Right renal cortex interstitium (tissue), 3 donors: ENCODE data around the gene ARHGAP15. TPM values are rescaled to one million over a fixed set of nuclear protein-coding genes. Genes with fewer than 3 reads are reported as not detected.

ENCODE experiments used
- DNase-seq, 3 donors: peaks; one replicate each; pipeline ENCODE4 v3.0.0-alpha.2; 2013; ENCODE audit warnings: low read depth in 3 of 3, low spot score in 2 of 3
- polyA plus RNA-seq, 3 donors: library from polyadenylated mRNA; unstranded; fragments of 120-200 nt; gene quantifications; one replicate each; pipeline ENCODE4 v1.2.1, GENCODE V29; 2013; ENCODE audit not compliant: insufficient read length in 3 of 3

The ARHGAP15 gene
- polyA plus RNA-seq, 3 donors = 3.4 to 7.2 (median 5.1) TPM

DNA sequence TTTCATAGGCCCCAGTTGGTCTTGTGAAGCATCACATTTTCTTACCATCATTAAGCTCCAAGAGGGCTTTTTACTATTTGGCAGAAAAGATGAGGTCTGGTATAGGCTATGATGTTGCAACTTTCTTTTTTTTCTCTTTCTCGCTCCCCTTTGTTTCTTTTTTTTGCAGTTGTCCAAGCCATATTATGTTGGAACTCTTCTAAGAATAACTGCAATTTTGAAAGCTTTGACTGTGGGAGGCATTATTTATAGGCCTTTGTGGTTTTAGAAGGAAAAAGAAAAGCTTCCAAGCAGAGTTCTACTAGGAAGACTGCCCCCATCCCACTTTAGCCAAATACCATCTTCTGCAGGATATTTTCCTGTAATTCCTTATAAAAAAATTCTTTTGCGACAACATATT is 571.6 kb downstream of the ARHGAP15 start:
- no peak for DNase-seq

DNA sequence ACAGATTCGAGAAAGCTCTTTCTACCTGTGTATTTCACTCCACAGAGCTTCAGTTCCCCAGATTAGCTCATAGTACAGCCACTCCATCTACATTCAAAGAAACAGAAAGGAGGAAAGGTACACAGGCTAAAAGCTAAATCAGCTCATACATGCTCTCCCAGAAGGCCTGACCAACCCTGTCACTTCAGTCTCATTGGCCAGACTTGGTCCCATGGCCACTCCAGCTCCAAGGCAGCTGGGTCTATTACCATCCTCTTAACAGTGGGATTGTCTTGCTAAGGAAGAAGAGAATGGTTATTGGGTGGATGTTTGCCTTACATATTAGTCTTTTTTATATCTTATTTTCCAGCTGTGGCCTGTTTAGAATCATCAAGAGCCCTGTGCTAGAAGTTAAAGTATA is 572.6 kb downstream of the ARHGAP15 start:
- DNase-seq = no peak

DNA sequence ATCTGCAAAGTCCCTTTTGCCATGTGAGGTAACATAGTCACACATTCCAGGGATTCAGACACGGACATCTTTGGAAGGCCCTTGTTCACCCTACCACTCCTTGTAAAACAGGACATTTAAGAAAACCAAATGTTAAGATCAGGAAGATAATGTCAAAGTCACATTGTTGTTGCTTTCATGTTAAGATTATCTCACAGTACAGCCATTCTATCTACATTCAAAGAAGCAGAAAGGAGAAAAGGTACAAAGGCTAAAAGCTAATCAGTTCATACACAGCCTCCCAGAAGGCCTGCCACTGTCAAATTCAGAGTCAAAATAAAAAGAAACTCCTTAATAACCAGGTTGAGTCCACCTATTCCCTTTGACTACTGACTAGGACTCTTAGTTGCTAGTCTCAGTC is 573.7 kb downstream of the ARHGAP15 start:
- DNase-seq = no peak

DNA sequence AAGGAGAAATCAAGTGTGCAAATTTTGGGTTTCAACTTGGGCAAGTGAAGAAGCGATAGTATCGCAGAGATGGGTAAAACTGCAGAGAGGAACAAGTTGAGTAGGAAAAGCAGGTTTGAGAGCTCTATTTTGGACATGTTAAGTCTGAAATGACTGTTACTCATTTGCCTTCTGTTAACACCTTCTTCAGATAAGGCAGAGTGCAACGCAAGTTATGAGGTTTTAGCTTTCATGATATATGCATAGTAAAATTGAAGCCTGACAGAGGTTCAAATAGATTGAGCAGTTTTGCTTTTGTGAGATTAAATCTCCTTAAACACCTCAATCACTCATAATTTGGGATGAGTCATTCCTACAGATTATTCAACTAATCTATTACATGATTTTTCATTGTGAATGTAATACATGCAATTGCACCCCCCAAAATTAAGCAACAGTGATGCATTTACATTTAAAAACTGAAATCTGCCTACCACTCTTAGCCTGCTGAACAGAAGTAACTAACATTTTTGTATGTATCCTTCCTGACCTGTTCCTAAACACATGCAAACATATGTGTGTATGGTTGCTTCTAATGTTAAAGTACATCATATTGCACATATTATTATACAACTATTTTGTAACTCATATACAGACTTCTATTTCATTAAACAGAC is 575.4 kb downstream of the ARHGAP15 start:
- DNase-seq = no peak

DNA sequence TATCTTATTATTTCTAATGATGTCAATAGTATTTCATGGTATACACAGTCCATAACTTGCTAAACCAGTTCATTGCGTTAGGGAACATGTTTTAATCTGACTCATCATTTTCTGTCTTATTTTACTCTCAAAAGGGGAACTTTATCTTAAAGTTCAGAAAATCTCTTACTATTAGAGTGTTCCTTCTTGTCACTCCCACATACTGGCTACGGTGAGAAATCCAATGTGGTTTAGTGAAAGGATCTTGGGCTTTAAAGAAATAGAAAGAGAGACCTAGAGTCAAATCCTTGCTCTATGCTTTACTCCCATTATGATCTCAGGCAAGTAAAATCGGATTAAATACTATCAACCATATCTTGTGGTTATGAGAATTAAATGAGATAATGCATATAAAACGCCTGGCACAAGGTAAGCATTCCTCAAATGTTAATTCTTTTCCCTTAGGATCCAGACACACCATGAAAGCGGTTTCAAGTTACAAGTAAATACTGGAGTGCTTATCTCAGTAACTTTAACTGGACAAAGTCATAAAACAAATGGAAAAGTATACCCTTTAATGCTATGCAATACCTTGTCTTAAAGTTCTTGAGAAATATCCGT is 576.0 kb downstream of the ARHGAP15 start:
- no peak for DNase-seq

DNA sequence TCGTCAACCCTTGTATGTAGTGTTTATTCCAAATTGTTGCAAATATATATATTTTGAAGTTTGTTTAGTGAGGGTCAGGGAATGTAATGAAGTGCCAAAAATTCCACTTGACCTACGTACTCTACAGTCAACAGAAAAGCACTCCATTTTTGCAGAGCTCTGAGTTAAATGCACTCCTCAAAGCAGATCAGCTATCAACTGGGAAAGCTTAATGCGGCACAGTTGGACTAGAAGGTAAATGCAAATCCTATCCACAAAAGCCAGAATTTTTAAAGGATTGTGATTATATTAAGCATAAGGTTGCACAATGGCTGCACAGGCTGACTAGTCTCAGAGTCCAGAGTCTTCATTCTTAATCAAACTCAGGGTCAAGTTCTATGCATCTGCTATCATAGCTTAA is 577.1 kb downstream of the ARHGAP15 start:
- no peak for DNase-seq

DNA sequence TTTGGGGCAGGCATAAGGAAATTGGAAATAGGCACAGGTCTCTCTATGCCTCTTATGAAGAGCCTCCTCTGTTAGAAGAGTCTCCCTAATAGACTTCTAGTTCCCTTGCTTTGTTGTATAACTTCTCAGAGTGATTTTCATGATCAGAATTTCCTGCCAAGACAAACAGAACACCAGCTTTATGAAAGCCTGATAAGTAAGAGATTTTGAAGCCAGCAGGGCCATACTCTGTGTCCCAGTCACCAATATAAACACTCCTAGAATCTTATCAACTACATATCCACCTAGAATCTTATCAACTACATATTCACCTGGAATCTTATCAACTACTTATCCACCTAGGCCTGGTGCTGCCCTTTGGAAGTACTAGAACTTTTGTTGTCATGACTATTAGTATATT is 579.5 kb downstream of the ARHGAP15 start:
- no peak for DNase-seq

DNA sequence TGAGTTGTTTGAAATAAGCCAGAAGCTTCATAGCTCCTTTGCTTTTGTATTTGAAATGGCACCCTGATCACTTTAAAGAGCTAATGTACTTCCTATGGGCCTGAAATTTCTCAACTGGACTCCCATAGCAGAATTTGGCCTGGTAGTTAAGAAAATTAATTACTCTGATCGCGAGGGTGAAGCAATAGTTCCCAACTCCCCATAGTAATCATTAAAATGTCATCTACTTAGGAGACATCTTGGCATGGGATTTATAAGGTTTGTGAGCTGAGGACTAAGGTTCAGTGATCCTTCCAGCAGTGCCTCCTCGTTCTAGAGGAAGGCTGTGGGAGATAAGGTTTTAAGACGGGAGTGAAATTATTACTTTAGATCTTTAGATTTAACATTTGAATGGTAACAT is 581.0 kb downstream of the ARHGAP15 start:
- DNase-seq = no peak

DNA sequence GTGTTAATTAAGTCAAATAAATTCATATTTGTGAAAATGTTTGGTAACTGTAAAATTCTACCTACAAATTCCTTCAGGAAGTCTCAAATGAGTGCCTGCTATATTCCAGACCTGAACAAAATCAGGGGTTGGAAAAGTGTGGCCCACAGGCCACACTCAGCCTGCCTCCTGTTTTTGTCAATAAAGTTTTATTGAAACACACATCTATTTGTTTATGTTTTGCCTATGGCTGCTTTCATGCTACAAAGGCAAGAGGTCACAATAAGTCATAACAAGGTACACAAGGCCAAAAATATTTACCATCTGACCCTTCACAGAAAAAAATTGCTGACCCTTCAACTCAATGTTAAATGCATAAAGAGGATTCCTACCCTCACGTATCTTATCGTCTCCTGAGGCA is 581.7 kb downstream of the ARHGAP15 start:
- no peak for DNase-seq

DNA sequence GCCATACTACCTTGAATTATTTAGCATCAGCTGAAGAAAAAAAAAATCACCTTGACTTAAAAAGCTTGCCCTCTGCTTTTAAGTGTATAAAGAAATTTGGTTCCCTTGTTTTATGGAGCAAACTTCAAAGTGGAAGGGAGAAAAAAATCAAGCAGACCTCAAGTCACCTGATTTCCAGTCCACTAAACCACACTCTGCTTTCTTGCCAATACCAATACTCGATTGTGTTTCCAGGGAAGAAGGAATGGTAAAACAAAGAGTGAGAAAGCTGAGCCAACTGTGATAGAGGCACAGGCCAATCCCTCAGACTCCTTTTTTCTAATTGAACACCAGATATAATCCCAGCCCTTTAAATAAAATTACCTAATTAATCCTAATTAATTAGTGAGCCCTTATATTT is 587.3 kb downstream of the ARHGAP15 start:
- DNase-seq = no peak

DNA sequence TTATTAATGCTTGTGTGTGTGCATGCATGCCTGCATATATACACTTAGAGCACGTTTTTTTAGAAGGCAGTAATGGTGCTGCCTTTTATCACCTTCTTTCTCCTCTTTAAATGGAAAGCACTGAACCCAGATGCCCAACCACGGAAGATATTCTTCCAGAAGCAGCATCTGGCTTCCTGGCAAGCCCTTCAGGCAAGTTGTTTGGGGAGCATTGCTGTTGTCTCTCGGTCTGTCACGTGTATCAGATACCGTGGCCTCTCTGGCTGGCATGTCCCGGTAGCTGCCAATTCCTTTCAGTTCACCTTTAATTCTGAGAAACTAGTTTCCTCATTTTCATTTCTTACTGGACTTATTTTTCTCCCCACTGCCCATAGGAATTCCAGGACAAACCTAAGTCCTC is 587.8 kb downstream of the ARHGAP15 start:
- DNase-seq = no peak

DNA sequence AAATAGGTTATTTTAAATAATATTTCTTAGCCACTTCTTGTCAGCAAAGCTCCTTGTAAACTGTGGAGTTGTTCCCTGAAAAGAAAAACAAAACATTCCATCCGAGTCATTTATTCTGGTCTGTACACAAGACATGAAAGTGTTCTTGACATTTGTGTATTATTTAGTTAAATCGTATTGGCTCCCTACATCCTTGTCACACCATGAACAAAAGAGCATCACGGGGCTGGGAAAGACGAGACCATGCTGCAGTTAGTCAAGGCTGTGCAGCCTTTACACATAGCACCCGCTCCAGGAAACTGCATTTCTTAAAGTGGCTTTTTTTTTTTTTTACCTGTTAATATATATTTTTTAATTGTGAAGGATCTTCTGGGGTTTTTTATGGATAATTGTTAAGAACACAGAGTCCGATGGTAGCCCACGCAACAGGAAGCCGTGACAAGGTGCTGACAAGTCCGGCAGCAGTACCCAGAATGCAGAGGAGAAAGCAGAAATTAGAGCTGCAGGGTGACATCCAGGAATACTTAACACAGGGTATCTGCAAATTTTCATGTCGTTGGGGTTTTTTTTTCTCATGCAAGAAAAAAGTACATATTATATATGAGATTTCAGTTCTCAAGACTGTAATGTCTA is 588.4 kb downstream of the ARHGAP15 start:
- DNase-seq = no peak

DNA sequence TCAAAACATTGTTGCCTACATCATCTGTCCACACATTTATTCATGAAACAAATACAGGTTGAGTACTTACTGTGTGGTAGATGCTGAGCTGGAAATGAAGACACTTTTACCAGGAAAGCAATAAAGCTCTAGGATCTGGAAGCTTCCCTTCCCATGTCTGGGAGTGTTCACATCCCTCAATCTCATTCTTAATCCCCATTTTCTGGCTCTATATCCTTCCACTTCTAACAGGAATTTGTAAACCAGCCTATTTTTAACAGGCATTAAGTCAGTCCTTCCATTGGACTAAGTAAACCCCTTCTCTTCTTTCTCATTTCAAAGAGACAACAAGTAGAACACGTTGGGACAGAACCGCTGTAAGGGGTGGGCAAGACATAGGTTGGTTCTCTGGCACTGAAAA is 589.5 kb downstream of the ARHGAP15 start:
- no peak for DNase-seq

DNA sequence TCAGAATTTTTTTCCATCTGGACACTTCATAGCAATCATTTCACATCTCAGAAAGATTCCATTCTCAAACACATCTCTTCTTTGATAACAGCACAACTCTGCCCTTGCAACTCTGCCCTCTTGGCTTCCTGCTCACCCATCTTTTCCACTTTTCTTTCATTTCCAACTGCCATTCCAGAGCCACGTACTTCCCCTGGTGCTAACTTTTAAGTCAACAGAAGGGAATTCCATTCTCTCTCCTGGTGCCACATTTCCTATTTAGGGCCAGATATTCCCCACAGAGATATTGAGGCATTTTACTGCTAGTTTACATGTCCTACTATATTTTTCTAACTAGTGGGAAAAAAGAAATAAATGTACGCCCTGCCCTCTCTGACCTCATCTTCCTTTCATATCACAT is 590.2 kb downstream of the ARHGAP15 start:
- DNase-seq = no peak

DNA sequence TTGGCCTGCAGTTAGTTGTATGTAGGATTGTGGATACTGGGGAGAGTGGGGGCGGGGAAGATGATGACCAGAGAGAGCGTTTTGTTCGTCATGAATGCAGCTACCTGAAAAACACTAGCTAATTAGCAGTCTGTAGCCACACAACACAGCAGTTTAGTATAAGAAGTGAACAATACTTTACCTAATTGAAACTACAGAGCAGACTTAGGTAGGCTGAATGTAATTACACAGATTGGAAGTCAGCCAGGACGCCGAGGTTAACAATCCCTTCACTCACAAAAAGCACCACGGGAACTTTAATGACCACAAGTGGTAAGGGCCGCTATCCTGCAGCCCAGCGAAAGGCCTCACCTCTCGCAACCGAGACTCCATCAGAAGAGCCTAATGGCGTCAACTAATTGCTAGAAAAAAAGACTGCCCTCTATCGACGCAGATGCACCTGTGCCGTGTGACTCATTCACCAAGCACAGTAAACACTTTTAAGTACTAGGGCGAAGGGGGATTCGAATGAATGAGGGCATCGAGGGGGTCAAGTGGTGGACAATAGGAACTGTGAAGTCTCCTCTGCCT is 591.0 kb downstream of the ARHGAP15 start:
- DNase-seq = no peak

DNA sequence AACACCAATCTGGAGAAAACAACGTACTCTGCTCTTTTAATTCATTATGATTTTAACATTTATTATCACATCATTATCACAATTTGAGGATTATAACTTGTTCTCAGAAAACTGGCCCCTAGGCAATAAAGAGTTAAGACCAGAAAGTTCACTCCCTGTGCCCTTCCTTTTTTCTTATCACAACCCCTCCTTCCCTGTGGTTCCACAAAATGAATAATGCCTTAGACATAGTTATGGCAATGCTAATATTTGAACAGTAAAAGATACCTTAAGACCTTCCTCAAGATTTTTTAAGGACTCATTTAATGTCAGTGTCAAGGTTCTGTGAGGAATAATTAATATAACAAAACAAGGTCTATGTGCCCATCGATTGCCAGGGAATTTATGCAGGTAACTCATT is 596.2 kb downstream of the ARHGAP15 start:
- DNase-seq = no peak

DNA sequence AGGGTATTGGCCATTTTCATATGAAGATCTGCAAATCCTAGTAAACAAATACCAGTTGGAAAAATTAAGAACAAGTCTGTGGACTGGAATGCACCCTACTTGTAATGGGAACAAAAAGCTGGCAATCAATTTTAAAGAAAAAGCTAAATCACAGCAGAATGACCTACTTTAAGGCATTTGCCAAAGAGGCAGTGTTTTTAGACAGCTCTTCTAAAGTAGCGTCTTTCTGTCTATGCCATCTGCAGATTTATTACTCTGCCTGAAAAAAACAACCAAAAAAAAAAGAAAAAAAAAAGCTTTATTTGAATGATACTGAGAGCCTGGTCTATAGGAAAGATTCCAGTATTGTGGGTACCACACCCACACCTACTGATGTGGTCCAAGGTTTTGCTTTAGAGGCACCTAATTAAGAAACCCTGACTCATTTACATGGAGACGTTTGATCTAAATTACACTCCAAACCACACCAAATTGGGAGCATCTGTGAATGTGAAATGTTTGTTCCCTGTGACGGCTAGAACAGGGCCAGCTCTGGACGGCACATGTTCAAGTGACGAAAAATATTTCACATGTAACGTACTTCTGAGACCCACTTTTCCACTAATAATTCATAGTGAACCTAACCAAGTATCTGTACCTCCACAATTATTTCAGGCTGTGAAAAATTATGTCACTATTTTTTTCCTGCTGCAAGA is 597.1 kb downstream of the ARHGAP15 start:
- no peak for DNase-seq

DNA sequence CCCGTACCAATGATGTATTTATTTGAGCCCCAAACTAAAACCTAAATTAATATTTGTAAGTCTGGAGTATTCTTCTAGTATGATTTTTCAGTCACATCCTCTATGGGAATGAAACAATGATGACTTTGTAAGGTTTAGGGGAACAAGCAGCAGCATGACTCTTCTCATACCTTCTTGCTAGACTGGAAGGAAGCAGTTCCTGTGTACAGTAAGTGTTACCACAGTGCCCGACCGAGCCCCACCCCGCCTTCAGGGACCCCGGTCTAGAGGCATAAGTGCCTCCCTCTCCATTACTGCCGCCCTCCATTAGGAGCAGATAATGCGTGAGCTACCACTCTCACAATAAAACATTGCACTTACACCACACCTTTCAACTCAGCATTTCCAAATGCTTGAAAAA is 599.3 kb downstream of the ARHGAP15 start:
- DNase-seq = no peak

DNA sequence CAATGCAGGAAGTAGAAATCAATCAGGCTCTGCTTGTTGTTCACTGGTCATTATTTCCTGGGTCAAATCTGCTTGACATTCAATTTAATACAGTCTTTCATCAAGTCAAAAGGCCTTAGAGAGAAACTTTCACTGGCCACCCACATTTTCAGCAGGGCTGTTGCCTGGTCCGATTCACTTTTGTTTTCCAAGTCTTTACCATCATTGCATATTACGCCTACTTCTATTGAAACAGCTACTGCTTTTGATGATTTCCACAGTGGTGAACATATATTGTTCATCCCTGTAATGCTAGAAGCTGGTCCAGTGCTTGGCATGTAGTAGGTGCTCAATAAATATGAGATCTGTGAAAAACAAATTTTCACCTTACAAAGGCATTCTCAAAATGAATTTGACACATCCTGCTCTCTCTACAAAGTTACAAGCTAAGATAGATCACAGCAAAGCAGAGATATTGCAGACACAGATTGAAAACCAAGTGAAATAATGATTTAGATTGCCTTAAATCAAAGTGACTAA is 600.1 kb downstream of the ARHGAP15 start:
- no peak for DNase-seq

DNA sequence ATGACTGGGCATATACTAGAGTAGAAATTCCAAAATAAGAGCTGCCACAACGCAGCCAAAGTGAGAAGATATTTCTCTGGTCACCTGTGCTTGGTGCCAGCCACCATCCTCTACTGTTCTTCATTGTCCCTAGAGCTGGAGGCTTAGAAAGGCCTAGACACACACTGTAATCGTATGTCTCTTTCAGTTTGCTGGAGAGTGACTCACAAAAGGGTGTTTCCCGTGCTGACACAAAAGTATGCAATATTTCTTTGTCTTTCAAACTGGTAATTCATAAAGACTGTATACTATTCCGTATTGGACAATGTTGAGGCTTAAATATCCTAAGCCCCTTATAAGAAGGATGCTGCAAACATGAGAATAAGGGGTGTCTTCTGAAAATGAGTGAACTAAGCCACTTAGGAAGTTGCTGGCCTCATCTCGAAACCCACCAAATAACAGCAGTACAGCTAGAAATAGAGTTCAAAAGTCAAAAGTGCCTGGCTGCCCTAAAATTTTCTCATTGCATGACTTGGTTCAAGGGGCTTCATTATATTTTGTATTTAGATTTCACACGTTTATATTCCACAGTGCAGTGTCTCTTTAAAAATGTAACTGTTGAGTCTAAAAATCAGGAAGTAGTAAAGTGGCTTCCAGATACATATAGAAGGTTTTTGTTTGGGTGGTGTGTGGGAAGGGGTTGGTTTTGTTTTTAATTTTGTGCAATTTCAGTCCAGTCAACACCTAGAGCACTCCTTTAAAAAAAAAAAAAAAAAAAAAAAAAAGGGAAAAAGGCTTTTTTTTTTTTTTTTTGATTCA is 601.1 kb downstream of the ARHGAP15 start:
- no peak for DNase-seq

DNA sequence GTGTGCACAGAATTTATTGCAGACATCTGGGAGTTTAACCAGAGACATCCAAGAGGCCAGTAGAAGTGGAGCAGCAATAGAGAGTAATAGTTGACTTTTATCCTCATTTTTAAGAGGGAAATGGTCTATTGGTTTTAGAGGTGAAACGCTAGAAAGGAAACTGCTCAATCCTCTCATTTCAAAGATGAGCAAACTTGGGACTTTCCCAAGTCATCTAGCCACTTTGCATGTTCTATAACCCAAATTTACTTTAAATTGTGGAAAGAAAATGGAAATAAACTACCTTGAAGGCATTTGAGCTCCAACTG is 601.7 kb downstream of the ARHGAP15 start:
- no peak for DNase-seq
